ENCODE measurements around the gene SNORC.

SNORC gene

GRCh38 chr2:232870018-232870765 lies at the start of gene SNORC:
SNORC (plus strand) TSS chr2:232870264; CDS start chr2:232870342, 78 bp downstream.
- no peaks in the 10 kb centered on the region for H3K9me3 ChIP-seq (ENCODE audit: low read depth, low read length)
- no peak for DNase-seq (ENCODE audit: low read depth, low spot score)
- H3K4me3 ChIP-seq = no peak within 1 kb of the TSS
- no peak within 1 kb of the TSS for H3K27ac ChIP-seq
- no peak within 1 kb of the TSS for H3K9ac ChIP-seq (ENCODE audit: insufficient read length)
- no peaks in the 10 kb centered on the region for H3K36me3 ChIP-seq (ENCODE audit: insufficient read depth, low read length)
- TF ChIP-seq EZH2 (IDR thresholded peaks at IDR 0.05) (no peak), FOXP2 (optimal IDR thresholded peaks at IDR 0.05; ENCODE audit: control extremely low read depth, extremely low read length, insufficient read depth) (no peak), POLR2AphosphoS5 (IDR thresholded peaks at IDR 0.05; ENCODE audit: borderline replicate concordance, low read depth, low read length) (no peak)

GRCh38 chr2:232829988-232830387 lies 40.1 kb upstream of the SNORC start:
- no peaks in the 10 kb centered on the region for H3K9me3 ChIP-seq (ENCODE audit: low read depth, low read length)
- H3K9ac ChIP-seq (ENCODE audit: insufficient read length) = no peak overlapping the region
- no peak for TF ChIP-seq POLR2AphosphoS5 (IDR thresholded peaks at IDR 0.05; ENCODE audit: borderline replicate concordance, low read depth, low read length)
- TF ChIP-seq EZH2 (IDR thresholded peaks at IDR 0.05) = no peak
- TF ChIP-seq FOXP2 (optimal IDR thresholded peaks at IDR 0.05; ENCODE audit: control extremely low read depth, extremely low read length, insufficient read depth) = no peak
- no peak for DNase-seq (ENCODE audit: low read depth, low spot score)
- no peak overlapping the region for H3K27ac ChIP-seq
- no peak overlapping the region for H3K4me3 ChIP-seq
- peaks cover 53% of the 10 kb centered on the region for H3K36me3 ChIP-seq (ENCODE audit: insufficient read depth, low read length)

DNA sequence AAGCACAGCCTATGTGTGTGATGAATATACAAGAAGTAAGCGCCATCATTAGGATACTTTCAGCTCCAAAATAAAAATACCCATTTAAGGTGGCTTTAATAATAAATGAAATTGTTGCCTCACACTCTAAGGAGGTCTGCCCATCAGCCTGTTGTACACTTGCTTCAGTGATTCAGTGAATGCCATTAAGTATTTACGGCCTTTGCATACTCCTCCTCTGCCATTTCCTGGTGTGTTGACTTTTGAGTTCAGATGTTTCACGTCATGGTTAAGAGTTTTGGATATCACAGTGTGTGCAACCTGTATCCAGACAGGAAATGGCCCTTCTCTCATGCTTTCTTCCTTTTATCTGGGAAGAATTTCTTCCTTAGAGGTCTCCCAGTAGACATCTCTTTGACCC lies 38.6 kb upstream of the SNORC start:
- TF ChIP-seq EZH2 (IDR thresholded peaks at IDR 0.05) (no peak), FOXP2 (optimal IDR thresholded peaks at IDR 0.05; ENCODE audit: control extremely low read depth, extremely low read length, insufficient read depth) (no peak), POLR2AphosphoS5 (IDR thresholded peaks at IDR 0.05; ENCODE audit: borderline replicate concordance, low read depth, low read length) (no peak)
- no peak overlapping the region for H3K27ac ChIP-seq
- H3K9ac ChIP-seq (ENCODE audit: insufficient read length) = no peak overlapping the region
- DNase-seq (ENCODE audit: low read depth, low spot score) = no peak
- no peaks in the 10 kb centered on the region for H3K9me3 ChIP-seq (ENCODE audit: low read depth, low read length)
- no peak overlapping the region for H3K4me3 ChIP-seq
- peaks cover 48% of the 10 kb centered on the region for H3K36me3 ChIP-seq (ENCODE audit: insufficient read depth, low read length)

- no peak overlapping the region for H3K4me3 ChIP-seq
- peaks cover 52% of the 10 kb centered on the region for H3K36me3 ChIP-seq (ENCODE audit: insufficient read depth, low read length)
- H3K9ac ChIP-seq (ENCODE audit: insufficient read length) = no peak overlapping the region
- H3K9me3 ChIP-seq (ENCODE audit: low read depth, low read length) = no peaks in the 10 kb centered on the region
- TF ChIP-seq POLR2AphosphoS5 (IDR thresholded peaks at IDR 0.05; ENCODE audit: borderline replicate concordance, low read depth, low read length) (no peak), EZH2 (IDR thresholded peaks at IDR 0.05) (no peak), FOXP2 (optimal IDR thresholded peaks at IDR 0.05; ENCODE audit: control extremely low read depth, extremely low read length, insufficient read depth) (no peak)
- H3K27ac ChIP-seq = no peak overlapping the region
- DNase-seq (ENCODE audit: low read depth, low spot score) = no peak
Observed at GRCh38 chr2:232833830-232834229, 36.2 kb upstream of the SNORC start.

DNA sequence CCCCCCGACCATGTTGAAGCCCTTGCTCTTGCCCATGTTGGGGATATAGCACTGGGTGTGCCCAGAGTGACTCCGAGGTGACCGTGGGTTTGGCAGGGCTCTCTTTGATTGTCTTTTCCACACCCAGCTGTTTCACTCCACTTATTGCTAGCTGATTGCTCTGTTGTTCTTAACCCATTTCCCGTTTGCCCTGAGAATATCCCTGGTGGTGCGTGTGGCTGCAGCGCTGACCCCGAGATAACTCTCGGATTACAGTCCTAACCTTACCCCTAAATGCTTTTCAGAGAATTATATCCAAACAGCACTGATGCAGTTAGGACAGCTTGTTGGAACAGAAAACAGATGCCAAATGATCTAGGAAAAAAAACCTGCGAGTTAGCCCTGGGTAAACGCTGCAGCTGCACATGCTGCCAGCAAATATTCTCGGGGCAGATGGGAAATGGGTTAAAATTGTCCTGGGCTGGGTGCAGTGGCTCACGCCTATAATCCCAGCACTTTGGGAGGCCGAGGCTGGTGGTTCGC lies 34.3 kb upstream of the SNORC start:
- no peak overlapping the region for H3K4me3 ChIP-seq
- H3K9me3 ChIP-seq (ENCODE audit: low read depth, low read length) = no peaks in the 10 kb centered on the region
- H3K36me3 ChIP-seq (ENCODE audit: insufficient read depth, low read length) = peaks cover 58% of the 10 kb centered on the region
- TF ChIP-seq EZH2 (IDR thresholded peaks at IDR 0.05) (no peak), POLR2AphosphoS5 (IDR thresholded peaks at IDR 0.05; ENCODE audit: borderline replicate concordance, low read depth, low read length) (no peak), FOXP2 (optimal IDR thresholded peaks at IDR 0.05; ENCODE audit: control extremely low read depth, extremely low read length, insufficient read depth) (no peak)
- H3K9ac ChIP-seq (ENCODE audit: insufficient read length) = no peak overlapping the region
- no peak for DNase-seq (ENCODE audit: low read depth, low spot score)
- H3K27ac ChIP-seq = no peak overlapping the region

GRCh38 chr2:232836934-232837333 lies 33.1 kb upstream of the SNORC start:
- Histone ChIP-seq H3K9me3 (ENCODE audit: low read depth, low read length) (no peaks in the 10 kb centered on the region), H3K27ac (no peak overlapping the region), H3K9ac (ENCODE audit: insufficient read length) (no peak overlapping the region), H3K4me3 (no peak overlapping the region), H3K36me3 (ENCODE audit: insufficient read depth, low read length) (peaks cover 55% of the 10 kb centered on the region)
- DNase-seq (ENCODE audit: low read depth, low spot score) = no peak
- no peak for TF ChIP-seq FOXP2 (optimal IDR thresholded peaks at IDR 0.05; ENCODE audit: control extremely low read depth, extremely low read length, insufficient read depth)
- TF ChIP-seq POLR2AphosphoS5 (IDR thresholded peaks at IDR 0.05; ENCODE audit: borderline replicate concordance, low read depth, low read length) = no peak
- TF ChIP-seq EZH2 (IDR thresholded peaks at IDR 0.05) = no peak

- DNase-seq (ENCODE audit: low read depth, low spot score) = no peak
- Histone ChIP-seq H3K36me3 (ENCODE audit: insufficient read depth, low read length) (peaks cover 53% of the 10 kb centered on the region), H3K4me3 (no peak overlapping the region), H3K27ac (no peak overlapping the region), H3K9ac (ENCODE audit: insufficient read length) (no peak overlapping the region), H3K9me3 (ENCODE audit: low read depth, low read length) (no peaks in the 10 kb centered on the region)
- no peak for TF ChIP-seq FOXP2 (optimal IDR thresholded peaks at IDR 0.05; ENCODE audit: control extremely low read depth, extremely low read length, insufficient read depth)
- TF ChIP-seq EZH2 (IDR thresholded peaks at IDR 0.05) = no peak
- no peak for TF ChIP-seq POLR2AphosphoS5 (IDR thresholded peaks at IDR 0.05; ENCODE audit: borderline replicate concordance, low read depth, low read length)
Observed at GRCh38 chr2:232838406-232838874, 31.6 kb upstream of the SNORC start.

DNA sequence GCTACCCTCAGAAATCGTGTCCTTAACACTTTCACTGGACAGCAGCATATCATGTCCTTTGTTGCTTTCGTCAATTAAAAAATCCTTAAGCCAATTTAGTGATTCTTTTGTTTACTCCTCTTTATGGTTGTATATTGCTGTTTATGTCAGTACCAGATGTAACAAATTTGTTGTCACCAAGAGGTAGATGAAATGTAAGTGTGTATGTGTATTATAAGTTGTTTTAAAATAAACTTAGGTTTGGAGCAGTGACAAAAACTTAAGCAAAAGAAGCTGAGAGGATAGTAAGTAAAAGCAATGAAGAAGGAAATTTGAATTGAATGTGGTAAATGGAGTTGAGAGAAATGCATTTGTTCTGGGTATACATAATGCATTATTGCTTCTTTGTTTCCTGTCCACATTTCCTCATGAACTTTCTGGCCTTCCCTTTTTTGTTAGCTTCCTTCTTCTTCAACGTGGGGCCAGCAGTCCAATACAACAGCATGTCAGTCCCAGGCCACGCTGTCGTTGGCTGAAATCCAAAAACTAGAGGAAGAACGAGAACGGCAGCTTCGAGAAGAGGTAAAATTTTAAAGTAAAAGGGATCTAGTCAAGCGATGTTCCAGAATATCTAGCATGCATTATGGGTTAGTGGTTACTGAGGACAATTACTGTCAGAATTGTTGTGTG lies 30.5 kb upstream of the SNORC start:
- peaks cover 53% of the 10 kb centered on the region for H3K36me3 ChIP-seq (ENCODE audit: insufficient read depth, low read length)
- no peaks in the 10 kb centered on the region for H3K9me3 ChIP-seq (ENCODE audit: low read depth, low read length)
- no peak for DNase-seq (ENCODE audit: low read depth, low spot score)
- H3K4me3 ChIP-seq = no peak overlapping the region
- H3K9ac ChIP-seq (ENCODE audit: insufficient read length) = no peak overlapping the region
- TF ChIP-seq FOXP2 (optimal IDR thresholded peaks at IDR 0.05; ENCODE audit: control extremely low read depth, extremely low read length, insufficient read depth) (no peak), EZH2 (IDR thresholded peaks at IDR 0.05) (no peak), POLR2AphosphoS5 (IDR thresholded peaks at IDR 0.05; ENCODE audit: borderline replicate concordance, low read depth, low read length) (no peak)
- no peak overlapping the region for H3K27ac ChIP-seq
